Prostate gland (tissue), 2 donors: ENCODE measurements around the gene DNAH14.
"Not testable (repeated sequence)": the region's sequence is repeated elsewhere in the genome, so short reads cannot be mapped to it uniquely, and the experiment has no call there.

Experiments used
- POLR2A ChIP-seq: fragments of 450-650 bp; IDR thresholded peaks from one replicate; pipeline ENCODE4 v1.6.1; 2016; ENCODE audit warnings: antibody characterized with exemption, mild to moderate bottlenecking
- POLR2AphosphoS5 ChIP-seq: sonication (generic); formaldehyde crosslinking; IDR thresholded peaks from one replicate; pipeline ENCODE4 v1.6.1; 2017; ENCODE audit warnings: antibody characterized with exemption
- TF ChIP-seq, protein P1 (sequence below), 4 experiments: fragments of 200-600 bp in 2 of 4; fragments of 450-650 bp in 2 of 4; sonication (generic) in 2 of 4; IDR thresholded peaks; 1 replicate in 3 of 4; 2 replicates in 1 of 4; pipeline ENCODE4 v1.5.1; 2016 to 2019; ENCODE audit warnings: antibody characterized with exemption in 4 of 4, mild to moderate bottlenecking in 2 of 4, moderate library complexity in 2 of 4

DNA sequence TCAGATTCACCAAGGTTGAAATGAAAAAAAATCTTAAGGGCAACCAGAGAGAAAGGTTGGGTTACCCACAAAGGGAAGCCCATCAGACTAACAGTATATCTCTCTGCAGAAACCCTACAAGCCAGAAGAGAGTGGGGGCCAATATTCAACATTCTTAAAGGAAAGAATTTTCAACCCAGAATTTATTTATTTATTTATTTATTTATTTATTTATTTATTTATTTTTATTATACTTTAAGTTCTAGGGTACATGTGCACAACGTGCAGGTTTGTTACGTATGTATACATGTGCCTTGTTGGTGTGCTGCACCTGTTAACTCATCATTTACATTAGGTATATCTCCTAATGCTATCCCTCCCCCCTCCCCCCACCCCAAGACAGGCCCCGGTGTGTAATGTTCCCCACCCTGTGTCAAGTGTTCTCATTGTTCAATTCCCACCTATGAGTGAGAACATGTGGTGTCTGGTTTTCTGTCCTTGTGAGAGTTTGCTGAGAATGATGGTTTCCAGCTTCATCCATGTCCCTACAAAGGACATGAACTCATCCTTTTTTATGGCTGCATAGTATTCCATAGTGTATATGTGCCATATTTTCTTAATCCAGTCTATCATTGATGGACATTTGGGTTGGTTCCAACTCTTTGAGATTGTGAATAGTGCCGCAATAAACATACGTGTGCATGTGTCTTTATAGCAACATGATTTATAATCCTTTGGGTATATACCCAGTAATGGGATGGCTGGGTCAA is 282.4 kb downstream of the DNAH14 start:
- not testable (repeated sequence) for TF ChIP-seq POLR2A, POLR2AphosphoS5
- TF ChIP-seq, protein P1, sequence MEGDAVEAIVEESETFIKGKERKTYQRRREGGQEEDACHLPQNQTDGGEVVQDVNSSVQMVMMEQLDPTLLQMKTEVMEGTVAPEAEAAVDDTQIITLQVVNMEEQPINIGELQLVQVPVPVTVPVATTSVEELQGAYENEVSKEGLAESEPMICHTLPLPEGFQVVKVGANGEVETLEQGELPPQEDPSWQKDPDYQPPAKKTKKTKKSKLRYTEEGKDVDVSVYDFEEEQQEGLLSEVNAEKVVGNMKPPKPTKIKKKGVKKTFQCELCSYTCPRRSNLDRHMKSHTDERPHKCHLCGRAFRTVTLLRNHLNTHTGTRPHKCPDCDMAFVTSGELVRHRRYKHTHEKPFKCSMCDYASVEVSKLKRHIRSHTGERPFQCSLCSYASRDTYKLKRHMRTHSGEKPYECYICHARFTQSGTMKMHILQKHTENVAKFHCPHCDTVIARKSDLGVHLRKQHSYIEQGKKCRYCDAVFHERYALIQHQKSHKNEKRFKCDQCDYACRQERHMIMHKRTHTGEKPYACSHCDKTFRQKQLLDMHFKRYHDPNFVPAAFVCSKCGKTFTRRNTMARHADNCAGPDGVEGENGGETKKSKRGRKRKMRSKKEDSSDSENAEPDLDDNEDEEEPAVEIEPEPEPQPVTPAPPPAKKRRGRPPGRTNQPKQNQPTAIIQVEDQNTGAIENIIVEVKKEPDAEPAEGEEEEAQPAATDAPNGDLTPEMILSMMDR (IDR thresholded peaks at IDR 0.05), result not testable (repeated sequence)
